Common myeloid progenitor, CD34-positive (primary cell): ENCODE data around the gene TLK2.
A peak's percentile ranks its signal among the peaks of the same experiment; 100 is the strongest.

Source experiments
- CTCF ChIA-PET: fragments of 350-600 bp; sonication (Branson Sonifier 250); formaldehyde crosslinking; loops from one replicate; lab custom pipeline; 2021; ENCODE audit warnings: antibody characterized with exemption; lab: Charles Lee
- POLR2A ChIA-PET: fragments of 350-600 bp; sonication (Branson Sonifier 250); formaldehyde crosslinking; loops from one replicate; lab custom pipeline; 2021; ENCODE audit warnings: antibody characterized with exemption; lab: Charles Lee
- DNase-seq, 3 donors: peaks; one replicate each; pipeline versions ENCODE4 v3.0.0 to v3.0.0-alpha.2; 2013
- H3K27ac ChIP-seq, 2 experiments: 1 replicate in 1 of 2; 2 replicates in 1 of 2; pipeline ENCODE4 v1.7.0; 2013; ENCODE audit warnings: inconsistent platforms in 2 of 2, low read length in 2 of 2, mild to moderate bottlenecking in 2 of 2, low read depth in 1 of 2, moderate library complexity in 1 of 2; ENCODE audit not compliant: severe bottlenecking in 2 of 2, insufficient read depth in 1 of 2, poor library complexity in 1 of 2
- H3K27me3 ChIP-seq, 5 experiments: replicated peaks in 2 of 5; 1 replicate in 3 of 5; 2 replicates in 2 of 5; pipeline versions ENCODE4 v1.6.1 to v1.7.0; 2013; ENCODE audit warnings: low read length in 4 of 5, mild to moderate bottlenecking in 2 of 5, moderate library complexity in 2 of 5, inconsistent platforms in 1 of 5; ENCODE audit not compliant: insufficient read depth in 5 of 5, control insufficient read depth in 4 of 5
- H3K36me3 ChIP-seq, 4 experiments: 1 replicate in 2 of 4; 2 replicates in 2 of 4; pipeline versions ENCODE4 v1.6.1 to v1.7.0; 2013; ENCODE audit warnings: low read length in 3 of 4, control low read depth in 1 of 4, mild to moderate bottlenecking in 1 of 4; ENCODE audit not compliant: control insufficient read depth in 4 of 4, insufficient read depth in 4 of 4
- H3K4me1 ChIP-seq, 4 experiments: 1 replicate in 3 of 4; 2 replicates in 1 of 4; pipeline versions ENCODE4 v1.6.1 to v1.7.1; 2013; ENCODE audit warnings: low read length in 3 of 4, mild to moderate bottlenecking in 3 of 4, control low read depth in 1 of 4, inconsistent platforms in 1 of 4, moderate library complexity in 1 of 4; ENCODE audit not compliant: control insufficient read depth in 4 of 4, insufficient read depth in 4 of 4; ENCODE audit errors: control extremely low read depth in 1 of 4
- H3K4me3 ChIP-seq, 7 experiments: 1 replicate in 4 of 7; 2 replicates in 3 of 7; pipeline versions ENCODE4 v1.5.1 to v1.7.0; 2013; ENCODE audit warnings: mild to moderate bottlenecking in 7 of 7, low read length in 6 of 7, moderate library complexity in 6 of 7, inconsistent platforms in 2 of 7, low read depth in 2 of 7, control low read depth in 1 of 7; ENCODE audit not compliant: insufficient read depth in 4 of 7, control insufficient read depth in 1 of 7; ENCODE audit errors: extremely low read depth in 1 of 7
- H3K9me3 ChIP-seq, 5 experiments: 1 replicate in 4 of 5; 2 replicates in 1 of 5; pipeline versions ENCODE4 v1.6.1 to v1.7.1; 2013; ENCODE audit warnings: low read length in 4 of 5, mild to moderate bottlenecking in 2 of 5, inconsistent platforms in 1 of 5, low read depth in 1 of 5, moderate library complexity in 1 of 5; ENCODE audit not compliant: control insufficient read depth in 4 of 5, insufficient read depth in 2 of 5; ENCODE audit errors: control extremely low read depth in 1 of 5
- WGBS: methylation state at CpG from one replicate; pipeline ENCODE4 v1.1.5; 2013; ENCODE audit not compliant: insufficient coverage; 5-methylcytosine and 5-hydroxymethylcytosine counted together

Gene TLK2

DNA sequence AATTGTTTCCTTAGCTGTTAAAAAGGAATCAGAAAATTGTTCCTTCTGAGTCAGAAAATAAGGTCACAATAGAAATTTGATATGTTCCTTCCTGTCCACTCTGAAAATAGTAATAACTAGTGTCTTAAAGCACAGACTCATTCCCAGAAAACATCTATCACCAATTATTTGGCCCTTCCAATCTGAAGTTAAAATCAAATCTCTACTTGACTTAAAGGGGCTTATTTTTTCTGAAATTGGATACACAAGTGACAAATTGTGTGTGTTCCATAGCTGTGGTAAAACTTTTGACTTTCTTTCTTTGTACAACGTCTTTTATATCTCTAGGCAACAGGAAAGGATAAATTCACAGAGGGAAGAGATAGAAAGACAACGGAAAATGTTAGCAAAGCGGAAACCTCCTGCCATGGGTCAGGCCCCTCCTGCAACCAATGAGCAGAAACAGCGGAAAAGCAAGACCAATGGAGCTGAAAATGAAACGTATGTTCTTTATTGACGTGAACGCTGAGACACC is 94.3 kb downstream of the TLK2 start:
- Histone ChIP-seq H3K27ac (no peak overlapping the region), H3K4me3 (no peak overlapping the region), H3K27me3 (no peaks in the 10 kb centered on the region), H3K36me3 (peaks cover 15 to 52% (median 35%) of the 10 kb centered on the region in 4 experiments), H3K4me1 (no peaks in the 10 kb centered on the region), H3K9me3 (no peaks in the 10 kb centered on the region)
- ChIA-PET POLR2A (no interaction called here), CTCF (interaction anchor here (0.6 kb wide), 1 partner anchor 18 kb away, joined by 3 read pairs; no protein-coding TSS in a partner anchor)
- whole genome bisulfite sequencing, result 97% methylated on average over 4 of the region's 7 CpGs
- DNase-seq, result no peak

DNA sequence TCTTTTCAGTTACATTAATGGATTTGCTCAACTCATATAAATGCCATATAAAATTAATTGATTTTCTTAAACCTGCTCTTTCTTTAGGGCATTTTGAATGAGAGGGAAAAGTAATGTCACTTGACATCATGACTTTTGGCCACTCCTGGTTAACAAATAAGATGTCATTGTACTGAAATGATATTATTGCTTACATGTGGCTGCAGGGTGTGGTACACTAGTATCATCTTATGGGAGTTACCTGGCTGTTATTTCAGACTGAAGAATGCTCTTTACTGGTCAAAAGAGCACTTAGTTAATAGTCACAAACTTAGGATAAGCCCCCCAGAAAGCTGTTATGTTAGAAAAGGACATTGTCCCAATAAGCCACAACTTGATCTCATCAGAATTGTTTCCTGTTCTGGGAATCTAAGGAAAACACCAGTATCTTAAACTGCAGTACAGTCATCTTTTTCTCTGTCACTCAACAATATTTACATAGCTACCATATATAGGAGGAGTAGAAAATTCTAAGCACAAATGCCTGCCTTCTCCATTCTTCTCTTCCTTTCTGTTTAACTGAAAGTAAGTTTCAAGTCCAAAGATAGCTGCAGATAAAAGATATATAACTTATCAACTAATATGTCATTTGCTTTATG is 95.0 kb downstream of the TLK2 start:
- H3K27me3 ChIP-seq, result no peaks in the 10 kb centered on the region
- no peaks in the 10 kb centered on the region for H3K9me3 ChIP-seq
- ChIA-PET POLR2A (no interaction called here), CTCF (no interaction called here)
- no peak overlapping the region for H3K27ac ChIP-seq
- H3K36me3 ChIP-seq, result peaks cover 14 to 53% (median 36%) of the 10 kb centered on the region in 4 experiments
- H3K4me1 ChIP-seq, result no peaks in the 10 kb centered on the region
- no peak overlapping the region for H3K4me3 ChIP-seq
- no peak for DNase-seq

GRCh38 chr17:62576382-62576781 is 97.8 kb downstream of the TLK2 start:
- ChIA-PET POLR2A (no interaction called here), CTCF (no interaction called here)
- no CpG with 5 or more reads among the region's 1 CpG for WGBS
- DNase-seq, result no peak
- Histone ChIP-seq H3K4me1 (no peaks in the 10 kb centered on the region), H3K27me3 (no peaks in the 10 kb centered on the region), H3K9me3 (no peaks in the 10 kb centered on the region), H3K36me3 (peaks cover 18 to 56% (median 41%) of the 10 kb centered on the region in 4 experiments), H3K4me3 (no peak overlapping the region), H3K27ac (no peak overlapping the region)

DNA sequence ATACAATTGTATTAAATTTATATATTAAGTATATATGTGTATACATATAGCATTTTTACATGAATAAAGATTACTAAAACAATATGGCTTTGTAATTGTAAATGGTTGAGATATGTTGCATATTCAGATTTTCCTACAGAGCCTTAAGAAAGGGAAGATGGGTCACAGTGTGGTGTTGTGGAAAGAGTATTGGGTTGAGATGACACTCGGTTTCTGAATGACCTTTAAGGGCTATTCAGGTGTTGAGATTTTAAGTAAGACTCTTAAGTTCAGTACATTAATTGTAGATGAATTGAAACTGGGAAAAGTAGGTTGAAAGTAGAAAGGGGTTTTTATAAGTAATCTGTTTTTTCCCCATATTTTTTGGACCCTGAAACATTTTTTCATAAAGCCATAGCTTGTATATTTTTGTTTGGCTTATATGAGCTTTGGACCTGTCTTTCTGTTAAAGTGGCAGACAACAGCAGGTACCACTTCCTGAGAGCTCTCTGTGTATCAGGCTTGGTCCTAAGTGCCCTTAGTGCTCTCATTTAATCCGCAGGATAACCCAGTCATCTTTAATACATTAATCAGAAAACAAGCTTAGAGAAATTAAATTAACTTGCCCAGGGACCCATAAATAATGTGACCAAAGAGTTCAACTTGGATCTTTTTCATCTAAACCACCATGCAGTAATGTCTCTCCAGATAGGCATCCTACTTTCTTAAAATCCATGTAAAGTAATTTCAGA is 100.3 kb downstream of the TLK2 start:
- Histone ChIP-seq H3K36me3 (peaks cover 10 to 58% (median 36%) of the 10 kb centered on the region in 4 experiments), H3K4me3 (no peak overlapping the region), H3K27me3 (no peaks in the 10 kb centered on the region), H3K27ac (no peak overlapping the region), H3K9me3 (no peaks in the 10 kb centered on the region), H3K4me1 (no peaks in the 10 kb centered on the region)
- no peak for DNase-seq
- ChIA-PET CTCF (interaction anchor here (1.8 kb wide), 1 partner anchor 15 kb away, joined by 8 read pairs; no protein-coding TSS in a partner anchor), POLR2A (no interaction called here)
- 89% methylated on average over 1 of the region's 2 CpGs for WGBS

GRCh38 chr17:62580947-62581346 is 102.3 kb downstream of the TLK2 start:
- ChIA-PET CTCF (interaction anchor here (0.8 kb wide), 1 partner anchor 18 kb away, joined by 3 read pairs; no protein-coding TSS in a partner anchor), POLR2A (no interaction called here)
- Histone ChIP-seq H3K36me3 (peaks cover 10 to 54% (median 28%) of the 10 kb centered on the region in 4 experiments), H3K4me1 (no peaks in the 10 kb centered on the region), H3K9me3 (no peaks in the 10 kb centered on the region), H3K4me3 (no peak overlapping the region), H3K27me3 (no peaks in the 10 kb centered on the region), H3K27ac (no peak overlapping the region)
- 100% methylated on average over 1 of the region's 2 CpGs for WGBS
- DNase-seq, result no peak

DNA sequence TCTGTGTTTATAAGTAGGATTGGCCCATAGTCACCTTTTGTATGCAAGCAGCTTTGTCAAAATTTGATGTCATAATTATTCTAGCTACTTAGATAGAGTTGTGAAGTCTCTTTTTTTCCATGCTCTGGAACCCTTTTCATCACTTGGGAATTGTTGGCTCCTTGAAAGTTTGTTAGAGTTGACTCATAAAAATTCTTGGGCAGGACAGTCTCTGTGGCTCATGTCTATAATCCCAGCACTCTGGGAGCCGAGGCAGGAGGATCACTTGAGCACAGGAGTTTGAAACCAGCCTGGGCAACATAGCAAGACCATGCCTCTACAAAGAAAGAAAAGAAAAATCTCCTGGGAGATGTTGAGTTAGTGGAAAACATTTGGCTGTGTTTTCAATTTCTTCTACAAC is 103.1 kb downstream of the TLK2 start:
- ChIA-PET POLR2A (interaction anchor here (0.6 kb wide), 1 partner anchor 74 kb away, joined by 5 read pairs; no protein-coding TSS in a partner anchor), CTCF (no interaction called here)
- H3K4me1 ChIP-seq, result no peaks in the 10 kb centered on the region
- no peak overlapping the region for H3K4me3 ChIP-seq
- H3K9me3 ChIP-seq, result no peaks in the 10 kb centered on the region
- H3K36me3 ChIP-seq, result peaks cover 12 to 53% (median 28%) of the 10 kb centered on the region in 4 experiments
- no peaks in the 10 kb centered on the region for H3K27me3 ChIP-seq
- no CpG with 5 or more reads among the region's 1 CpG for WGBS
- no peak for DNase-seq
- H3K27ac ChIP-seq, result no peak overlapping the region

GRCh38 chr17:62587554-62587953 is 108.9 kb downstream of the TLK2 start:
- Histone ChIP-seq H3K36me3 (peaks cover 16 to 57% (median 35%) of the 10 kb centered on the region in 4 experiments), H3K9me3 (no peaks in the 10 kb centered on the region), H3K27ac (peak overlapping the region in 1 of 2 experiments; percentile 19), H3K27me3 (no peaks in the 10 kb centered on the region), H3K4me3 (no peak overlapping the region), H3K4me1 (no peaks in the 10 kb centered on the region)
- ChIA-PET CTCF (no interaction called here), POLR2A (no interaction called here)
- 90% methylated on average over 2 of the region's 2 CpGs for WGBS
- DNase-seq, result no peak
